Gastrocnemius medialis (tissue), 4 donors: ENCODE data around the gene MPHOSPH9.

Experiments used
- CTCF ChIP-seq, 5 experiments: fragments of 450-650 bp in 3 of 5; fragments of 200-600 bp in 2 of 5; sonication (generic) in 2 of 5; IDR thresholded peaks in 4 of 5; conservative IDR thresholded peaks in 1 of 5; 1 replicate in 4 of 5; 2 replicates in 1 of 5; pipeline ENCODE4 v1.5.1; 2016 to 2019; ENCODE audit warnings: antibody characterized with exemption in 5 of 5, mild to moderate bottlenecking in 3 of 5, moderate library complexity in 3 of 5
- POLR2A ChIP-seq, 2 donors: fragments of 450-650 bp; IDR thresholded peaks; one replicate each; pipeline ENCODE4 v1.6.1; 2017; ENCODE audit warnings: antibody characterized with exemption in 2 of 2, mild to moderate bottlenecking in 2 of 2, moderate library complexity in 2 of 2

- TF ChIP-seq CTCF (IDR thresholded peaks at IDR 0.05 in 4 of 5, conservative IDR thresholded peaks at IDR 0.05 in 1 of 5) (no peak), POLR2A (IDR thresholded peaks at IDR 0.05) (no peak)
These were observed 17.8 kb upstream of the MPHOSPH9 start for GRCh38 chr12:123250471-123251383.
